ENCODE data around the gene TBC1D28.
A peak's percentile ranks its signal among the peaks of the same experiment; 100 is the strongest.
"Not testable (repeated sequence)": the region's sequence is repeated elsewhere in the genome, so short reads cannot be mapped to it uniquely, and the experiment has no call there.

The TBC1D28 gene

DNA sequence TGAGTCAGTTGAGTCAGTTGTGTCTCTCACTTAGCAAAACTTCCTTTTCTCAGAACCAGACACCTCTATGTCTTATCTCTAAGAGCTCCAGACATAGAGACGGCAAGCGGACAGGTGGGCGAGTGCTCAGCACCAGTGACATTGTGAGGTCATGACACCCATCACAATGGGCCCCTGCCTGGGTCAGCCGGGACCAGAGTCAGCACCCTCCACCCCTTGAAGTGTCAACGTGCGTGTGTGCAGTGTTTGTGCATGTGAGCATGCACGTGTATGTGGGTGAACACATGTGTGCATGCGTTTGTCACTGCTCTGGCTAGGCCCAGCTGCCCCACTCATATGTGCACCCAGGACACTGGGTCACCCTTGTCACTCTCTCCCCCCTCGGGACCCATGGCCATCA lies at the start of gene TBC1D28:
Gene TBC1D28, minus strand, starts transcription at position 101 of the 400 bp plus-strand sequence. CDS start 3,039 bp downstream, outside the sequence.
- H3K4me3 ChIP-seq (ENCODE audit: low read depth, low read length); CTCF ChIA-PET; POLR2A ChIA-PET; DNase-seq (ENCODE audit: low read depth, low spot score): not testable (repeated sequence)

DNA sequence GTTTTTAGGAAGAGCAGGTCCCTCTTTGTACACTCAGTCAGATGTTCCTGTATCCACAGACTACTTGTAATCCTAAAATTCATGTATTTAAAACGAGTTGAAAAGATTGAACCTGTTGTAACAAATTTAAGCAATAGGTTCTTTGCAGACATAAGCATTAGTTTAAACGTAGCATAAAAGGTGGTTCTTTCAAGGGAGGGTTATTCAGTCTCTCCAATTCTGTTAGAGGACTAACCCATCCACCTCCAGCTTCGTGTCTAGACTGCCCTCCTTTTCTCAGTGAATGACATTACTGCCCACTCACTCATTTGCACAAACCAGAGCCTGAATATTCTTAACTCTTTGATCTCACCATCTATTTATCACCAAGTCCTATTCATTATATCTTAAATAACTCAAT lies 38.5 kb upstream of the TBC1D28 start:
- POLR2A ChIA-PET; CTCF ChIA-PET; DNase-seq (ENCODE audit: low read depth, low spot score); H3K4me3 ChIP-seq (ENCODE audit: low read depth, low read length): not testable (repeated sequence)

DNA sequence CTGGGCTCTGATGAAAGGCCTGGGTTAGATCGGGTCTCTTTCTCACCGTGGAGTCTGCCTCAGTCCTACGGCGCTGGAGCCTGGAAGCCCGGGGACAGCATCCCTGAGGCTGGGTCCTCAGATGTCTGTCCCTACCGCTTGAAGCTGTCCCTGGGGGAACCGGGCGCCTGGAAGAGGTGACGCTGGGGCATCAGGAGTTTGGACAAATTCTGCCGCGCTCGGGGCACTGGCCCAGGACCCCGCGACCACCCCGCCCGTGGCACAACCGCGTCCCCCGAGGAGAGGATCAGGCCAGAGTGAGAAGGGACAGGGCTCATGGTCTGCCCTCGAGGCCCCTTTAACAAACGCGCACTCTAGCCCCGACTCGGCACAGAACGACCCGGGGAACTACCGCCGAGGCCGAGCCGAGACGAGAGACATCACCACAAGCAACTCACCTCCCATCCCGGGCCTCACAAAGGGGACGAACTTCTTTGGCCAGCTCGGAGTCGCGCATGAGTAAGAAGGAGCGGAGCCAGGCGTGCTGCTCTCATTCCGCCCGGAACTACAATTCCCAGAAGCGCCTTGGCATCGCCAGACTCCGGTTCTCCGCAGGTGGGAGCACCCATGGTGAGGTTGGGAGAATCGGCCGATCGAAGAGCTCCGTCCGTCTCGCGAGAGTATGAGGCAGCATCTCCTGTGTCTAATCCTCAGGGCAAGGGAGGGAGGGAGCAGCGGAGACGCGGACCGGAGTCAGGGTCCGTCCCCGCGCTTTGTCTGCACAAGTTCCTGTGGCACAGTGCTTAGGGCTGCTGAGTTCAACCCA lies 37.8 kb upstream of the TBC1D28 start, which contains the start of gene FOXO3B:
Gene FOXO3B, minus strand, starts transcription at position 548 of the 805 bp plus-strand sequence. CDS start 663 bp downstream, outside the sequence.
- H3K4me3 ChIP-seq (ENCODE audit: low read depth, low read length): peak within 1 kb of the TSS; percentile 62
- CTCF ChIA-PET, POLR2A ChIA-PET: not testable (repeated sequence)
- peak; percentile 57 for DNase-seq (ENCODE audit: low read depth, low spot score)

DNA sequence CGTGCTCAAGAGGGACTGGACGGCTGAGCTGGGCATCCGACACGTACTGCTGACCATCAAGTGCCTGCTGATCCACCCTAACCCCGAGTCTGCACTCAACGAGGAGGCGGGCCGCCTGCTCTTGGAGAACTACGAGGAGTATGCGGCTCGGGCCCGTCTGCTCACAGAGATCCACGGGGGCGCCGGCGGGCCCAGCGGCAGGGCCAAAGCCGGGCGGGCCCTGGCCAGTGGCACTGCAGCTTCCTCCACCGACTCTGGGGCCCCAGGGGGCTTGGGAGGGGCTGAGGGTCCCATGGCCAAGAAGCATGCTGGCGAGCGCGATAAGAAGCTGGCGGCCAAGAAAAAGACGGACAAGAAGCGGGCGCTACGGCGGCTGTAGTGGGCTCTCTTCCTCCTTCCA lies 33.2 kb upstream of the TBC1D28 start:
- DNase-seq (ENCODE audit: low read depth, low spot score); POLR2A ChIA-PET; CTCF ChIA-PET; H3K4me3 ChIP-seq (ENCODE audit: low read depth, low read length): not testable (repeated sequence)

DNA sequence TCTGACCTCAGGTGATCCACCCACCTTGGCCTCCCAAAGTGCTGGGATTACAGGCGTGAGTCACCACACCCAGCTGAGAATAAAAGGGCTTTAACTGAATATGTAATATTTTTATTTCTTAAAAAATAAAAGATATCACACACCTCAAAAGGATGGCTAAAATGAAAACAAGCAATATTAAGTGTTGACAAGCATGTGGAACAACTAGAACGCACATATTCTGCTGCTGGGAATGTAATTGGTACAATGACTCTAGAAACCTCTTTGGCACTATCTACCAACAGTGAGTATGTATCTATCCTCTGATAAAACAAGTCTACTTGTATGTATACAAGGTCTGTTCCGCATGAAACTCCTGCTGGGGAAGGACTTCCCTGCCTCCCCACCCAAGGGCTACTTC lies 32.7 kb upstream of the TBC1D28 start:
- POLR2A ChIA-PET; H3K4me3 ChIP-seq (ENCODE audit: low read depth, low read length): not testable (repeated sequence)

DNA sequence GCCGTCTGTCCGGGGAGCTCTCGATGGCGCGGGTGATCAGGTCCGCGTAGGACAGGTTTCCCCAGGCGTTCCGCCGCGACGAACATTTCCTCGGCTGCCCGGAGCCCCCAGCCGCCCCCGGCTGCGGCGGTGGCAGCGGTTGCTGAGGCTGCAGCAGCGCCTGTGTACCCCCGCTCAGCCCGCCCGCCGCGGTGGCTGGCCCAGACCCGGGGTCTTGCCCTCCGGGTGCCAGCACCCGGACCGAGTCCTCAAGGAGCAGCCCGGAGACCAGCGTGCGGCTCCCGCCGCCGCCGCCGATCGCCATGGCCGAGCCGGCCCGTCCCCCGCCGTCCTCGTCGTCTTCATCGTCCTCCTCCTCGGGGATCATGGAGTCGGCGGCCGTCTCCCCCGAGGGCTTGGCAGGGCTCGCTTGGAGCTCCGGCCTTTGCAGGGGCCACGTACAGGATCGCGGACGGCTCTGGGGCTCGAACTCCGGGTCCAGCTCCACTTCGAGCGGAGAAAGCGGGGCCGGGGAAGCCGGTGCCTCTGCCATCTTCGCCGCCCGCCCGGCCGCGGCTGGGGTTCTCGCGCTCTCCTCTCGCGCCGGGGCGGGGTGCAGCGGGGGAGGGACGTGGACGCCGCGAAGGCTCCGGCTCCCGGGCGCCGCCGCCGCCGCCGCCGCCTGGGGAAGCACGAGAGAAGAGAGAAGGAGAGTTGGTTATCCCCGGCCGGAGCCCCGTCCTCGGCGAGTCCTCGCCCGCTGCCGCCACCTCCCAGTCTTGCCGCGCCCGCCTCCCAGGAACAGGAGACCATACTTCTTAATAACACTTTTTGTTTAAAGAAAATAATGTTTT lies 28.4 kb upstream of the TBC1D28 start:
- POLR2A ChIA-PET; DNase-seq (ENCODE audit: low read depth, low spot score); H3K4me3 ChIP-seq (ENCODE audit: low read depth, low read length); CTCF ChIA-PET: not testable (repeated sequence)

More for the DNA sequence above, 32.7 kb upstream of the TBC1D28 start:
- CTCF ChIA-PET; DNase-seq (ENCODE audit: low read depth, low spot score): not testable (repeated sequence)

DNA sequence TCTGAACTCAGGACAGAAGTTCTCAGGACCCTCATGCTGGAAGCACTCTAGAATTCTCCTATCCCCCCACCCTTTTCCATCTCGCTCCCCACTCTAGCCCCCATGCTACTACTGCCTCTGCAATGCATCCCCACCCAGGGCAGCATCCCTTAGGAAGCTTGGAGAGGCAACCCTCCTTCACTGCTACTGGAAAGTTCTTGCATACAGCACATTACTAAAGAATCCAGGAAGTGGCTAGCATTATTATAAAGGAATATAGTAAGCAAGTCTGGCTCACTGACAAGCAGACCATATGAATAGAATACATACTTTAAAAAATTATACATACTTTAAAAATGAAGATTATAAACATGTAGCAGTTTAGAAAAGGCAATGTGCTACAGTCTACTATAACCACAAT lies 24.4 kb upstream of the TBC1D28 start:
- CTCF ChIA-PET; POLR2A ChIA-PET; H3K4me3 ChIP-seq (ENCODE audit: low read depth, low read length); DNase-seq (ENCODE audit: low read depth, low spot score): not testable (repeated sequence)

DNA sequence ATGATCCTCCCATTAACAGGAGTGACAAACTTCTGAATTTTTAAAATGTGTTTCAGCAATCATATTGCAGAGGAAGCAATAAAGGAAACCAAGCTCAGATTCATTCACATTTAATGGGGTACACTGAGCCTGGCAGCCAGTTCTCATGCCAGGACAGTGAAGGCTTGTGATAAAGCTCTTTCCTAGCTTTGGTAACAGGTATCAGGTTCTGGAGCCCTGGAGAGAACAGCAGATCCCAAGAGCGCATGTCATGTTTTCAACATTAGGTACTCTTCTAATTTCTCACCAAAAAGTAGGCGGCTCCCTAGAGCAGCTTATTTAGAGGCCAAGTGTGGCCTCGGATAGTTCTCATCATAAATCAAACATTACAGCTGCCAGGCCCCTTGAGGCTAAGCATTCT lies 23.3 kb upstream of the TBC1D28 start:
- H3K4me3 ChIP-seq (ENCODE audit: low read depth, low read length); POLR2A ChIA-PET; DNase-seq (ENCODE audit: low read depth, low spot score); CTCF ChIA-PET: not testable (repeated sequence)

DNA sequence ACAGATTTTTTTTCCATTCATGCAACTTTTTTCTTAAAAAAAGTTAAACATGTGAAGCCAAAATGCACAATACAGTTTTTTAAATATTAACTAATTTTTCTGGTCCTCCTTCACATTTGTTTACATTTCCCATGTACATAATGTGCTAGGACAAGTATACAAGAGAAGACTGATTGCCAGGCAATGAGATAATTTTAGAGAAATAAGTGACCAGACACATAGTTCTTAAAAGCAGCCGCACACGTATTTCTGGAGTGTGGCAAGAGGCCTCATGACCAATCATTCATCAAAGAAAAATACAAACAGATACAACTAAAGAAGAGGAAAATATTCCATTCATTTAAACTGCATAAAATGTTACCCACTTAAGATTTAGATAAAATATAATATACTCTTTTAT lies 22.1 kb upstream of the TBC1D28 start:
- CTCF ChIA-PET; POLR2A ChIA-PET; H3K4me3 ChIP-seq (ENCODE audit: low read depth, low read length); DNase-seq (ENCODE audit: low read depth, low spot score): not testable (repeated sequence)

DNA sequence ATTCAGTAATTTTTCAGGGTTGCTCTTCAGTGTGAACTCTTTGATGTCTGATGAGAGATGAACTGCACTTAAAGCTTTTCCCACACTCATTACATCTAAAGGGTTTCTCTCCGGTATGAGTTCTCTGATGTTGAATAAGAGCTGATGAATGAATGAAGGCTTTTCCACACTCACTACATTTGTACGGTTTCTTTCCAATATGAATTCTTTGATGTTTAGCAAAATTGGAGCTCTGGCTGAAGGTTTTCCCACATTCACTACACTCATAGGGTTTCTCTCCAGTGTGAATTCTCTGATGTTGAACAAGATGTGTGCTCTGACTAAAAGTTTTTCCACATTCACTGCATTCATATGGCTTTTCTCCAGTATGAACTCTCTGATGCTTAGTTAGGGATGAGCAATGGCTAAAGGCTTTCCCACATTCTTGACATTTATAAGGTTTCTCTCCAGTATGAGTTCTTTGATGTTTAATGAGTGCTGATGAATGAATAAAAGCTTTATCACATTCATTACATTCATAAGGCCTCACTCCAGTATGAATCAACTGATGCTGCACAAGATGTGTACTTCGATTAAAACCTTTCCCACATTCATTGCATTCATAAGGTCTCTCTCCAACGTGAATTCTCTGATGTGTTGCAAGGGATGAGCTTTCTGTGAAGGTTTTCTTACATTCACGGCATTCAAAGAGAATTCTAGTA lies 17.9 kb upstream of the TBC1D28 start:
- H3K4me3 ChIP-seq (ENCODE audit: low read depth, low read length); POLR2A ChIA-PET; CTCF ChIA-PET; DNase-seq (ENCODE audit: low read depth, low spot score): not testable (repeated sequence)

DNA sequence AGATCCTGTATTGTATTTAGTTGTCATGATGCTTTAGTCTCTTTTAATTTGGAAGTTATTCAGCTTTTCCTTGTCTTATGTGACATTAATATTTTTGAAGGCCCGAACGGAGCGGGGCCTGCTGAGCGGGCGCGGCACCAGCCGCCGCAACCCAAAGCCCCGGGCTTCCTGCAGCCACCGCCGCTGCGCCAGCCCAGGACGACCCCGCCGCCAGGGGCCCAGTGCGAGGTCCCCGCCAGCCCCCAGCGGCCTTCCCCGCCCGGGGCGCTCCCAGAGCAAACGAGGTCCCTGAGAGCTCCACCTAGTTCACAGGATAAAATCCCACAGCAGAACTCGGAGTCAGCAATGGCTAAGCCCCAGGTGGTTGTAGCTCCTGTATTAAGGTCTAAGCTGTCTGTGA lies 5.9 kb upstream of the TBC1D28 start:
- DNase-seq (ENCODE audit: low read depth, low spot score); CTCF ChIA-PET; POLR2A ChIA-PET; H3K4me3 ChIP-seq (ENCODE audit: low read depth, low read length): not testable (repeated sequence)

DNA sequence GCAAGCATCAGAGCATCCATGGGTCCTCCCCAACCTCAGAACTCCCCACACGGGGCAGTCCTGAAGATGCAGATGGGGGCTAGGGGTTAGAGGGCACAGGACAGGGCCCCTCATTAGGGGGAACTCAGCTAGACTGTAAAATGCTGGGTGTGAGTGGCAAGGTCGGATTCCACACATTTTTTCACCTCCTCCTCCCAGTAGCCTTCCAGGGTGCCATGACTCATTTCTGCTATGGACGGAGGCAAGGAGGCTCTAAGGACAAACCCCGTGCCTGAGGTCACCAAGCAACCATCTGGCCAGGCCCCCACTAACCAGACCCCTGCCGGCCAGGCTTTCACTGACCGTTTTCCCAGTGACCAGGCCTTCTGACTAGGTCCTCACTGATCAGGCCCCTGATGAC lies 1.1 kb downstream of the TBC1D28 start:
- DNase-seq (ENCODE audit: low read depth, low spot score); H3K4me3 ChIP-seq (ENCODE audit: low read depth, low read length); POLR2A ChIA-PET; CTCF ChIA-PET: not testable (repeated sequence)

DNA sequence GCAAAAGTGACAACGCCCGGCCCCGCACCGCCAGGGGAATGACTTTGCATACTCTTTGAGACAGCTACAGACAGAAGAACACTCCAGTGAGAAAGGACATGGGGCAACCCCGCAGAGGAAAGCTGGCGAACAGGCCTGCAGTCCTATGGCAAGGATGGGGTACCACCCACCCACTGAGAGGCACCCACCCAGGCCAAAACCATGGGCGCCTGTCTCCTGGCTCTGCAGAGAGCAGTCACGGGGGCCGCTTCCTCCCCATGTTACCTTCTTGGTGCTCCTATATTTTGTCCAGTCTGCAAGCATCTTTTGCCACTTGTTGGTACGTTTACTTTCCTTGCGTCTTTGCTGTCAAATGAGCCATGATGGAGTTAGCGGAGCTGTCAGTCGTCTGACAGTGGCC lies 5.8 kb downstream of the TBC1D28 start:
- POLR2A ChIA-PET; H3K4me3 ChIP-seq (ENCODE audit: low read depth, low read length); CTCF ChIA-PET: not testable (repeated sequence)

DNA sequence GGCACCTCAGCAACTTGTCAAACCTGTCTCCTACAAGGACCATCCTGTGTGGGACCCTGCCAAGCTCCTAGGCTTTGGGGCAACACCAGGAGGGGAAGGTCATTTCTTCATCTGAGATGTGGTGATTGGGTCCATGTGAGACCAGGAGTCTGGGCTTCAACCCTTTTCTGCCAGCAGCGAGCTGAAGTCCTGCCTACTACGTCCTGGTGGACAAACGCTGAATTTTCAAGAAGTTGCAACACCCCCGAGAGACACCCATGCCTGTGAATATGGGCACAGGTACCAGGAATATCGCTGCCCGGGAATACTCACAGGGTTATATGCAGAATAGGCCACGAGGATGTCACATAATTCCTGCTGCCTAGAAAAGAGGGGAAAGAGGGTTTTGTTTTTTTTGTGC lies 8.0 kb downstream of the TBC1D28 start:
- CTCF ChIA-PET; DNase-seq (ENCODE audit: low read depth, low spot score); H3K4me3 ChIP-seq (ENCODE audit: low read depth, low read length); POLR2A ChIA-PET: not testable (repeated sequence)

More for the DNA sequence above, 5.8 kb downstream of the TBC1D28 start:
- DNase-seq (ENCODE audit: low read depth, low spot score): not testable (repeated sequence)

DNA sequence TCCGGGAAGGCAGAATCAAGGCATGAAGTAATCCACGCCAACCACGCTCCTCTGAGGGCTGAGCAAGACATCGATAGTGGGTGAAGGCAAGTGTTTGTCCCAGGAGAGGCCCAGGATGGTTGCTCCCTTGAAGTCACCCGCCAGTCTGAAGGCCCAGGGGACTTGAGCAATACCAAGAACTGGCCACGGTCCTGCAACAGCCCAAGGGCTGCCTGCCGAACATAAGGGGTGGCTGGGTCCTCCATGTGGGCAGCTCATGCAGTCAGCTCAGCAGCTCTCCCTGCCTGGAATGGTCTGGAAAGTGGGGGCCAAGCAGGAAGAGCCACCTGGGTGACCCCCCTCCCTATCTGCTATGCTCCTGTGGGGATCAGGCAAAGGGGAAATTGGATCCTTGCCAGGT lies 8.4 kb downstream of the TBC1D28 start:
- POLR2A ChIA-PET, CTCF ChIA-PET: not testable (repeated sequence)

DNA sequence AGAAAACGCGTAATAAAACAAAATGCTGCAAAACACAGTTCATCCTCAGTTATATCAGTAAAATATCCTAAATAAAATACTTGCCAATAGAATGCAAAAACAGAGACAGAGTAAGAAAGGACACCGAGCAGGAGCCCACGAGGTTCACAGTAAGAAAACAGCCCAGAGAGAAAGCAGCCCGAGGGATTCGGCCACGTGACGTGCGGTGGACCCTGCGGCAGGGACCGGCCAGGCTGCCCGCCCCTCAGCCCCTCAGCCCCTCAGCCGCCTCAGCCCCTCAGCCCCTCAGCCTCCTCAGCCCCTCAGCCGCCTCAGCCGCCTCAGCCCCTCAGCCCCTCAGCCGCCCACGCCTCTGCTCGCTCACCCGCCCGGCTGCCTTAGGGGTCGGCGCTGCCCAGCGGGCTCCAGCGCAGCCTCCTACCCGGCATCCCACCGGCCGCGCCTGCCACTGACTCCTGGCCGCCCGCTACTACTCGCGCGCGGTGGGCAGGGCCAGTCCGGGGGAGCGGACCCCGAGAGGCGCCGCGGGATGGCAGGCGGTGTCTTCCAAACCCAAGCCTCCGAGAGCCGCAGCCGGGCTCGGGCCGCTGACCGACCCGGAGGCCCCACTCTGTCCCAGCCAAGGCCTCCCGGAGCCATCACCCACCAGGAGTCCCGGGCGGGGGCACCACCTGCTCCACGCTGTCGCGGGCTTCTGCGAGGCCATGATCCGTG lies 9.5 kb downstream of the TBC1D28 start:
- peak overlapping the region; percentile 12 for H3K4me3 ChIP-seq (ENCODE audit: low read depth, low read length)
- CTCF ChIA-PET; DNase-seq (ENCODE audit: low read depth, low spot score); POLR2A ChIA-PET: not testable (repeated sequence)

More for the DNA sequence above, 8.4 kb downstream of the TBC1D28 start:
- not testable (repeated sequence) for H3K4me3 ChIP-seq (ENCODE audit: low read depth, low read length); DNase-seq (ENCODE audit: low read depth, low spot score)
